ENCODE results near the gene CHD2.

Gene CHD2

GRCh38 chr15:92997821-92998220 is 97.7 kb downstream of the CHD2 start:
- Histone ChIP-seq H3K9me3 (ENCODE audit: control insufficient read depth in 1 of 2, low read length in 2 of 2) (no peaks in the 10 kb centered on the region), H3K27me3 (ENCODE audit: low read depth, low read length) (no peaks in the 10 kb centered on the region), H3K27ac (ENCODE audit: low read length) (no peak overlapping the region), H3K4me1 (ENCODE audit: control insufficient read depth in 1 of 2, insufficient read depth in 2 of 2, low read length in 2 of 2) (no peaks in the 10 kb centered on the region), H3K36me3 (ENCODE audit: control insufficient read depth in 1 of 2, insufficient read depth in 2 of 2, low read length in 2 of 2) (peaks cover 67 to 77% of the 10 kb centered on the region in 2 donors), H3K4me3 (ENCODE audit: low read depth in 1 of 2, low read length in 2 of 2) (no peak overlapping the region)

- Histone ChIP-seq H3K4me3 (ENCODE audit: low read depth in 1 of 2, low read length in 2 of 2) (no peak overlapping the region), H3K27ac (ENCODE audit: low read length) (no peak overlapping the region), H3K4me1 (ENCODE audit: control insufficient read depth in 1 of 2, insufficient read depth in 2 of 2, low read length in 2 of 2) (no peaks in the 10 kb centered on the region), H3K9me3 (ENCODE audit: control insufficient read depth in 1 of 2, low read length in 2 of 2) (no peaks in the 10 kb centered on the region), H3K36me3 (ENCODE audit: control insufficient read depth in 1 of 2, insufficient read depth in 2 of 2, low read length in 2 of 2) (peaks cover 76 to 84% of the 10 kb centered on the region in 2 donors), H3K27me3 (ENCODE audit: low read depth, low read length) (no peaks in the 10 kb centered on the region)
Measured at GRCh38 chr15:93001156-93001555, 101.0 kb downstream of the CHD2 start.

GRCh38 chr15:93001881-93002280 is 101.8 kb downstream of the CHD2 start:
- H3K36me3 ChIP-seq (ENCODE audit: control insufficient read depth in 1 of 2, insufficient read depth in 2 of 2, low read length in 2 of 2): peaks cover 78 to 84% of the 10 kb centered on the region in 2 donors
- H3K9me3 ChIP-seq (ENCODE audit: control insufficient read depth in 1 of 2, low read length in 2 of 2): no peaks in the 10 kb centered on the region
- H3K4me3 ChIP-seq (ENCODE audit: low read depth in 1 of 2, low read length in 2 of 2): no peak overlapping the region
- H3K4me1 ChIP-seq (ENCODE audit: control insufficient read depth in 1 of 2, insufficient read depth in 2 of 2, low read length in 2 of 2): no peaks in the 10 kb centered on the region
- H3K27me3 ChIP-seq (ENCODE audit: low read depth, low read length): no peaks in the 10 kb centered on the region
- H3K27ac ChIP-seq (ENCODE audit: low read length): no peak overlapping the region

GRCh38 chr15:93005133-93005532 is 105.0 kb downstream of the CHD2 start:
- Histone ChIP-seq H3K9me3 (ENCODE audit: control insufficient read depth in 1 of 2, low read length in 2 of 2) (no peaks in the 10 kb centered on the region), H3K27ac (ENCODE audit: low read length) (no peak overlapping the region), H3K27me3 (ENCODE audit: low read depth, low read length) (no peaks in the 10 kb centered on the region), H3K4me1 (ENCODE audit: control insufficient read depth in 1 of 2, insufficient read depth in 2 of 2, low read length in 2 of 2) (no peaks in the 10 kb centered on the region), H3K4me3 (ENCODE audit: low read depth in 1 of 2, low read length in 2 of 2) (no peak overlapping the region), H3K36me3 (ENCODE audit: control insufficient read depth in 1 of 2, insufficient read depth in 2 of 2, low read length in 2 of 2) (peaks cover 82 to 83% of the 10 kb centered on the region in 2 donors)

GRCh38 chr15:93007994-93008393 is 107.9 kb downstream of the CHD2 start:
- Histone ChIP-seq H3K4me3 (ENCODE audit: low read depth in 1 of 2, low read length in 2 of 2) (no peak overlapping the region), H3K27me3 (ENCODE audit: low read depth, low read length) (no peaks in the 10 kb centered on the region), H3K27ac (ENCODE audit: low read length) (no peak overlapping the region), H3K36me3 (ENCODE audit: control insufficient read depth in 1 of 2, insufficient read depth in 2 of 2, low read length in 2 of 2) (peaks cover 81 to 82% of the 10 kb centered on the region in 2 donors), H3K9me3 (ENCODE audit: control insufficient read depth in 1 of 2, low read length in 2 of 2) (no peaks in the 10 kb centered on the region), H3K4me1 (ENCODE audit: control insufficient read depth in 1 of 2, insufficient read depth in 2 of 2, low read length in 2 of 2) (no peaks in the 10 kb centered on the region)

GRCh38 chr15:93012786-93013185 is 112.7 kb downstream of the CHD2 start:
- Histone ChIP-seq H3K27ac (ENCODE audit: low read length) (no peak overlapping the region), H3K4me1 (ENCODE audit: control insufficient read depth in 1 of 2, insufficient read depth in 2 of 2, low read length in 2 of 2) (no peaks in the 10 kb centered on the region), H3K36me3 (ENCODE audit: control insufficient read depth in 1 of 2, insufficient read depth in 2 of 2, low read length in 2 of 2) (peaks cover 76 to 94% of the 10 kb centered on the region in 2 donors), H3K4me3 (ENCODE audit: low read depth in 1 of 2, low read length in 2 of 2) (no peak overlapping the region), H3K9me3 (ENCODE audit: control insufficient read depth in 1 of 2, low read length in 2 of 2) (no peaks in the 10 kb centered on the region), H3K27me3 (ENCODE audit: low read depth, low read length) (no peaks in the 10 kb centered on the region)

- H3K4me1 ChIP-seq (ENCODE audit: control insufficient read depth in 1 of 2, insufficient read depth in 2 of 2, low read length in 2 of 2): no peaks in the 10 kb centered on the region
- H3K27ac ChIP-seq (ENCODE audit: low read length): no peak overlapping the region
- H3K27me3 ChIP-seq (ENCODE audit: low read depth, low read length): no peaks in the 10 kb centered on the region
- no peaks in the 10 kb centered on the region for H3K9me3 ChIP-seq (ENCODE audit: control insufficient read depth in 1 of 2, low read length in 2 of 2)
- peaks cover 77 to 93% of the 10 kb centered on the region in 2 donors for H3K36me3 ChIP-seq (ENCODE audit: control insufficient read depth in 1 of 2, insufficient read depth in 2 of 2, low read length in 2 of 2)
- no peak overlapping the region for H3K4me3 ChIP-seq (ENCODE audit: low read depth in 1 of 2, low read length in 2 of 2)
Measured at GRCh38 chr15:93017526-93017925, 117.4 kb downstream of the CHD2 start.

- no peaks in the 10 kb centered on the region for H3K9me3 ChIP-seq (ENCODE audit: control insufficient read depth in 1 of 2, low read length in 2 of 2)
- no peak overlapping the region for H3K27ac ChIP-seq (ENCODE audit: low read length)
- peaks cover 78 to 86% of the 10 kb centered on the region in 2 donors for H3K36me3 ChIP-seq (ENCODE audit: control insufficient read depth in 1 of 2, insufficient read depth in 2 of 2, low read length in 2 of 2)
Measured at GRCh38 chr15:93018574-93018973, 118.5 kb downstream of the CHD2 start.

GRCh38 chr15:93019090-93019489 is 119.0 kb downstream of the CHD2 start:
- Histone ChIP-seq H3K4me3 (ENCODE audit: low read depth in 1 of 2, low read length in 2 of 2) (no peak overlapping the region), H3K27me3 (ENCODE audit: low read depth, low read length) (no peaks in the 10 kb centered on the region), H3K9me3 (ENCODE audit: control insufficient read depth in 1 of 2, low read length in 2 of 2) (no peaks in the 10 kb centered on the region), H3K27ac (ENCODE audit: low read length) (no peak overlapping the region), H3K36me3 (ENCODE audit: control insufficient read depth in 1 of 2, insufficient read depth in 2 of 2, low read length in 2 of 2) (peaks cover 82 to 84% of the 10 kb centered on the region in 2 donors), H3K4me1 (ENCODE audit: control insufficient read depth in 1 of 2, insufficient read depth in 2 of 2, low read length in 2 of 2) (no peaks in the 10 kb centered on the region)

More at GRCh38 chr15:93018574-93018973, 118.5 kb downstream of the CHD2 start:
- Histone ChIP-seq H3K4me1 (ENCODE audit: control insufficient read depth in 1 of 2, insufficient read depth in 2 of 2, low read length in 2 of 2) (no peaks in the 10 kb centered on the region), H3K27me3 (ENCODE audit: low read depth, low read length) (no peaks in the 10 kb centered on the region), H3K4me3 (ENCODE audit: low read depth in 1 of 2, low read length in 2 of 2) (no peak overlapping the region)

- no peak overlapping the region for H3K27ac ChIP-seq (ENCODE audit: low read length)
- H3K36me3 ChIP-seq (ENCODE audit: control insufficient read depth in 1 of 2, insufficient read depth in 2 of 2, low read length in 2 of 2): peaks cover 82 to 84% of the 10 kb centered on the region in 2 donors
Measured at GRCh38 chr15:93019971-93020370, 119.8 kb downstream of the CHD2 start.

GRCh38 chr15:93020976-93021772 is 121.0 kb downstream of the CHD2 start:
- H3K27me3 ChIP-seq (ENCODE audit: low read depth, low read length): no peaks in the 10 kb centered on the region
- H3K4me3 ChIP-seq (ENCODE audit: low read depth in 1 of 2, low read length in 2 of 2): no peak overlapping the region
- peaks cover 0 to under 1% of the 10 kb centered on the region in 2 donors for H3K4me1 ChIP-seq (ENCODE audit: control insufficient read depth in 1 of 2, insufficient read depth in 2 of 2, low read length in 2 of 2)
- H3K36me3 ChIP-seq (ENCODE audit: control insufficient read depth in 1 of 2, insufficient read depth in 2 of 2, low read length in 2 of 2): peaks cover 81 to 83% of the 10 kb centered on the region in 2 donors
- no peaks in the 10 kb centered on the region for H3K9me3 ChIP-seq (ENCODE audit: control insufficient read depth in 1 of 2, low read length in 2 of 2)
- no peak overlapping the region for H3K27ac ChIP-seq (ENCODE audit: low read length)

More at GRCh38 chr15:93019971-93020370, 119.8 kb downstream of the CHD2 start:
- no peaks in the 10 kb centered on the region for H3K9me3 ChIP-seq (ENCODE audit: control insufficient read depth in 1 of 2, low read length in 2 of 2)
- no peaks in the 10 kb centered on the region for H3K4me1 ChIP-seq (ENCODE audit: control insufficient read depth in 1 of 2, insufficient read depth in 2 of 2, low read length in 2 of 2)
- H3K27me3 ChIP-seq (ENCODE audit: low read depth, low read length): no peaks in the 10 kb centered on the region
- no peak overlapping the region for H3K4me3 ChIP-seq (ENCODE audit: low read depth in 1 of 2, low read length in 2 of 2)

Measured in muscle layer of duodenum (tissue), 2 donors.